Muscle of leg (tissue), 11 donors: Measurements from ENCODE around the gene PCNX1. TPM values are rescaled to one million over a fixed set of nuclear protein-coding genes. Genes with fewer than 3 reads are reported as not detected.

Source experiments
- DNase-seq: peaks from one replicate; pipeline ENCODE4 v3.0.0; 2013
- H3K27ac ChIP-seq: one replicate; pipeline ENCODE4 v1.5.1; 2013; ENCODE audit warnings: mild to moderate bottlenecking, low read length, control low read depth
- H3K27me3 ChIP-seq: one replicate; pipeline ENCODE4 v1.6.1; 2013; ENCODE audit warnings: low read length; ENCODE audit not compliant: control insufficient read depth, insufficient read depth
- H3K36me3 ChIP-seq: one replicate; pipeline ENCODE4 v1.6.1; 2013; ENCODE audit warnings: low read length; ENCODE audit not compliant: control insufficient read depth, insufficient read depth
- H3K4me1 ChIP-seq: one replicate; pipeline ENCODE4 v1.6.1; 2013; ENCODE audit warnings: low read length; ENCODE audit not compliant: control insufficient read depth, insufficient read depth
- H3K4me3 ChIP-seq: one replicate; pipeline ENCODE4 v1.5.1; 2013; ENCODE audit warnings: low read length, control low read depth
- H3K9me3 ChIP-seq: replicated peaks from 2 replicates; pipeline ENCODE4 v1.6.1; 2013; ENCODE audit warnings: low read depth, low read length; ENCODE audit not compliant: control insufficient read depth
- WGBS: methylation state at CpG from one replicate; pipeline ENCODE4 v1.1.5; 2013; ENCODE audit warnings: missing lambda C conversion rate; ENCODE audit not compliant: insufficient coverage; 5-methylcytosine and 5-hydroxymethylcytosine counted together
- polyA plus RNA-seq, 8 donors: library from polyadenylated mRNA; unstranded; fragments of 120-200 nt; gene quantifications; one replicate each; pipeline versions ENCODE4 v1.2.1 to v1.2.3, GENCODE V29; 2013; ENCODE audit warnings: inconsistent platforms in 1 of 8, low replicate concordance in 1 of 8; ENCODE audit not compliant: insufficient read length in 8 of 8, insufficient read depth in 1 of 8
- total RNA-seq: library from RNA; stranded (reverse); fragments of 120-200 nt; gene quantifications from one replicate; pipeline ENCODE4 v1.2.4, GENCODE V29; 2013

The PCNX1 gene
- total and polyA plus RNA-seq, 9 donors = 14.8 to 37.7 (median 22.4) TPM

DNA sequence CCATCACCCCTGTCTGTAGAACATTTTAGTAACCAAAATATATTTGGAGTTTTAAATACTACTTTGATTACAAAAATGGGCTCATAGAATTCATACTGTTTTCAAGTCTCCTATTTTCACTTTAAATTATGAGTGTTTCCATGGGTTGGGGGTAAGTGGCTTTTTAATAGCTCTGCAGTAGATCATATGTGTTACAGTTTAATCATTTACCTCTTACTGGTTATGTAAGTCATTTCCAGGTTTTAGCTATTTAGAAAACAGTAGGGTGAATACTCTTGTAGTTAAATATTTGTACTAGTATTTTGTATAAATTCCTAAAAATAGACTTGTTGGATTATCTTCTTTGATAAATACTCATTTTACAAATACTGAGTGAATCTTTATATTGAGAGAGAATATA lies 8.2 kb downstream of the PCNX1 start:
- Histone ChIP-seq H3K27ac (no peak overlapping the region), H3K4me3 (no peak overlapping the region), H3K36me3 (peaks cover 2% of the 10 kb centered on the region), H3K27me3 (no peaks in the 10 kb centered on the region), H3K4me1 (no peaks in the 10 kb centered on the region), H3K9me3 (no peaks in the 10 kb centered on the region)
- DNase-seq = no peak

DNA sequence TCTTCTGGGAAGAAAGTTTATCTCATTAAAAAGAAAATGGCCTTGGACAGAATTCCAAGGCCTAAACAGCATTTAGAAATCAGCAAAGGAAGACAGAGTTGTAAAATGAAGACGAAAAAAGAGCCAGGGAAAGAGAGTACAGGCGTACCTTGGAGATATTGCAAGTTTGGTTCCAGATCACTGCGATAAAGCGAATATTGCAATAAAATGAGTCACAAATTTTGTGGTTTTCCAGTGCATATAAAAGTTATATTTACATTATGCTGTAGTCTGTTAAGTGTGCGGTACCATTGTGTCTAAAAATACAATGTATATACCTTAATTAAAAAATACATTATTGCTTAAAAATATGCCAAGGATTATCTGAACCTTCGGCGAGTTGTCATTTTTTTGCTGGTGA lies 9.0 kb downstream of the PCNX1 start:
- H3K9me3 ChIP-seq = no peaks in the 10 kb centered on the region
- DNase-seq = no peak
- WGBS = 75% methylated on average over 1 of the region's 7 CpGs
- no peaks in the 10 kb centered on the region for H3K27me3 ChIP-seq
- no peaks in the 10 kb centered on the region for H3K4me1 ChIP-seq
- no peak overlapping the region for H3K4me3 ChIP-seq
- no peak overlapping the region for H3K27ac ChIP-seq
- H3K36me3 ChIP-seq = peaks cover 2% of the 10 kb centered on the region

DNA sequence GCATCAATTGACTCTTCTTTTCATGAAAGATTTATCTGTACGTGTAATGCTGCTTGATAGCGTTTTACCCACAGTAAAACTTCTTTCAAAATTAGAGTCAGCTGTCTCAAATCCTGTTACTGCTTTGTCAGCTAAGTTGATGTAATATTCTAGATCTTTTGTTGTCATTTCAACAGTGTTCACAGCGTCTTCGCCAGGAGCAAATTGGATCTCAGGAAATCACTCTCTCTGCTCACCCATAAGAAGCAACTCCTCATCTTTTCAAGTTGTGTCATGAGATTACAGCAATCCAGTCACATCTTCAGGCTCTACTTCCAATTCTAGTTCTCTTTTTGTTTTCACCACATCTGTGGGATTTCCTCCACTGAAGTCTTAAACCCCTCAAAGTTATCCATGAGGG lies 9.5 kb downstream of the PCNX1 start:
- peaks cover 2% of the 10 kb centered on the region for H3K36me3 ChIP-seq
- no peaks in the 10 kb centered on the region for H3K4me1 ChIP-seq
- no peaks in the 10 kb centered on the region for H3K9me3 ChIP-seq
- no peaks in the 10 kb centered on the region for H3K27me3 ChIP-seq
- DNase-seq = no peak
- H3K4me3 ChIP-seq = no peak overlapping the region
- 100% methylated on average over 2 of the region's 4 CpGs for WGBS
- no peak overlapping the region for H3K27ac ChIP-seq

DNA sequence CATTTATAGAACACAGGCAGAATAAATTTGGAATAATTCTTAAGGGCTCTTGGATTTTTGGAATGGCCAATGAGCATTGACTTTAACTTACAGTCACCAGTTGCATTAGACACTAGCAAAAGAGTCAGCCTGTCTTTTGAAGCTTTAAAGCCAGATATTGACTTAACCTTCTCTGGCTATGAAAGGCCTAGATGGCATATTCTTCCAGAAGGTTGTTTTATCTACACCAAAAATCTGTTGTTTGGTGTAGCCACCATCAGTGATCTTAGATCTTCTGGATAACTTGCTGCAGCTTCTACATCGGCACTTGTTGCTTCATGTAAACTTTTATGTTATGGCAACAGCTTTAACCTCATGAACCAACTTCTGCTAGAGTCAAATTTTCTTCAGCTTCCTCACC lies 10.4 kb downstream of the PCNX1 start:
- H3K27me3 ChIP-seq = no peaks in the 10 kb centered on the region
- no CpG with 5 or more reads among the region's 1 CpG for WGBS

DNA sequence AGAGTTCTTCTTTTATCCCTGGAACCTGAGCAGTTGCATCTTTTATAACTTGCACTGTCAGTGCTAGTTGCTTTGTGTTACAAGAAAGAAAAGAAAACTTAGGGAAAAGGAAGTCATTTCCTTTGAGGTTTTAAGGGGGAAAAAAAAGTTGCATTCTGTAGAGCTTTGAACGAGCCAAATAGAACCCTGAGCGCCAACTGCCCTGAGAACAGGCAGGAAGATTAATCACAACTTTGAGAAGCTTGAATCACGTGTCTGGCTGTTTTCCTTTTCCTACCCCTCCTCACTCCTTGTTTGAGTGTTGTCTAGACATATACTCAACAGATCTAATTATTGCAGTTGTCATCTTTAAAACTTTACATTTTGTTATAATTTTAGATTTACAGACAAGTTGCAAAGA lies 12.5 kb downstream of the PCNX1 start:
- Histone ChIP-seq H3K4me3 (no peak overlapping the region), H3K27ac (no peak overlapping the region), H3K9me3 (no peaks in the 10 kb centered on the region), H3K4me1 (no peaks in the 10 kb centered on the region), H3K36me3 (peaks cover 2% of the 10 kb centered on the region), H3K27me3 (no peaks in the 10 kb centered on the region)
- DNase-seq = peak; percentile 25
- 47% methylated on average over 2 of the region's 3 CpGs for WGBS

More for the DNA sequence above, 10.4 kb downstream of the PCNX1 start:
- H3K27ac ChIP-seq = no peak overlapping the region
- DNase-seq = no peak
- H3K9me3 ChIP-seq = no peaks in the 10 kb centered on the region
- H3K4me1 ChIP-seq = no peaks in the 10 kb centered on the region
- no peak overlapping the region for H3K4me3 ChIP-seq
- peaks cover 2% of the 10 kb centered on the region for H3K36me3 ChIP-seq

DNA sequence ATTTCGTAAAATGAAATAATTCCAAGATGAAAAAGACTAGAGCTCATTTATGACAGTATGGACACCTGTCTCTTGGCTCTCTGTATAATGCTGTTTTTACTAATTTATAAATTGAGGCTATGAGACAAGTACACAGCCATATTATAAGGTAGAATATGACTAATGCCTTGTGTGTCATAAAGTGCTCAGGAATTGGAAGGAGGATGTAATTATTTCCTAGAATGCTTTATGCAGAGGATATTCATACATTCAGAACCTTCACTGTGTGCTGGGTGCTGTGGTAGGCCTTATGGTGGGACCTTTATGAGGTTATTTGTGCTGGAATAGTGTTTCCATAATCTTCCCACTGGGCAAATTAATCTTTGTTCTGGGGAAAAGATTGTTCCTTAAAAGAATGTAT lies 13.3 kb downstream of the PCNX1 start:
- H3K36me3 ChIP-seq = peaks cover 2% of the 10 kb centered on the region
- WGBS = no CpG with 5 or more reads among the region's 1 CpG
- no peak for DNase-seq
- H3K4me3 ChIP-seq = no peak overlapping the region
- no peaks in the 10 kb centered on the region for H3K9me3 ChIP-seq
- no peaks in the 10 kb centered on the region for H3K27me3 ChIP-seq
- H3K4me1 ChIP-seq = no peaks in the 10 kb centered on the region
- H3K27ac ChIP-seq = no peak overlapping the region

DNA sequence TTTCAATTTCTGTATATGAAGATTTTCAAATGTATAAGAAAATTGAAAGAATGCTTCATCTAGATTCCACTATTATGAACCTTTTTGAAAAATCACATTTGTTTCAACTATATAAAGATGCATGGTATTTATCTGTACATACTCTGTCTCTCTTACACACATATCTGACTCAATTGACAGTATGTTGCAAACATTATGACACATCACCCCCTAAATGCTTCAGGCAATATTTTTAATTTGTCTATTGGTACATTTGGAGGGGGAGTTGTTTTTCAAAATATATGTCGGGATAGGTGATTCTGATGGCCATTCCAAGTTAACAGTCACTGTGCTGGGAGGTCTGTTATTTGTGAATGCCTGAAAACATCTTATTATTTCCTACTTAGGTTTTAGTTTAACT lies 14.4 kb downstream of the PCNX1 start:
- no peak for DNase-seq
- no peak overlapping the region for H3K4me3 ChIP-seq
- H3K4me1 ChIP-seq = no peaks in the 10 kb centered on the region
- no CpG with 5 or more reads among the region's 1 CpG for WGBS
- no peaks in the 10 kb centered on the region for H3K9me3 ChIP-seq
- H3K27ac ChIP-seq = no peak overlapping the region
- no peaks in the 10 kb centered on the region for H3K27me3 ChIP-seq
- peaks cover 2% of the 10 kb centered on the region for H3K36me3 ChIP-seq

DNA sequence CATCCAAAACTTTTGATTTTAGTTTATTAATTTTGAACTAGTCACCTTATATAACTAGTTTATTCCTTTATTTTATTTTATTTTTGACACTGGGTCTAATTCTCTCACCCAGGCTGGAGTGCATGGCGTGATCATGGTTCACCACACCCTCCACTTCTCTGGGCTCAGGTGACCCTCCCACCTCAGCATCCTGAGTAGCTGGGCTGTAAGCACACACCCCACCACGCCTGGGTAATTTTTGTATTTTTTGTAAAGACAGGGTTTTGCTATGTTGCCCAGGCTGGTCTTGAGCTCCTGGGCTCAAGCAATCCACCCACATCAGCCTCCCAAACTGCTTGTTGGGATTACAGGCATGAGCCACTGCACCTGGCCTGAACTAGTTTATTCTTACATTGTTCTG lies 17.3 kb downstream of the PCNX1 start:
- no peaks in the 10 kb centered on the region for H3K9me3 ChIP-seq
- H3K27ac ChIP-seq = no peak overlapping the region
- H3K27me3 ChIP-seq = no peaks in the 10 kb centered on the region
- DNase-seq = no peak
- H3K4me3 ChIP-seq = no peak overlapping the region
- no peaks in the 10 kb centered on the region for H3K4me1 ChIP-seq
- WGBS = no CpG with 5 or more reads among the region's 2 CpGs
- H3K36me3 ChIP-seq = no peaks in the 10 kb centered on the region

DNA sequence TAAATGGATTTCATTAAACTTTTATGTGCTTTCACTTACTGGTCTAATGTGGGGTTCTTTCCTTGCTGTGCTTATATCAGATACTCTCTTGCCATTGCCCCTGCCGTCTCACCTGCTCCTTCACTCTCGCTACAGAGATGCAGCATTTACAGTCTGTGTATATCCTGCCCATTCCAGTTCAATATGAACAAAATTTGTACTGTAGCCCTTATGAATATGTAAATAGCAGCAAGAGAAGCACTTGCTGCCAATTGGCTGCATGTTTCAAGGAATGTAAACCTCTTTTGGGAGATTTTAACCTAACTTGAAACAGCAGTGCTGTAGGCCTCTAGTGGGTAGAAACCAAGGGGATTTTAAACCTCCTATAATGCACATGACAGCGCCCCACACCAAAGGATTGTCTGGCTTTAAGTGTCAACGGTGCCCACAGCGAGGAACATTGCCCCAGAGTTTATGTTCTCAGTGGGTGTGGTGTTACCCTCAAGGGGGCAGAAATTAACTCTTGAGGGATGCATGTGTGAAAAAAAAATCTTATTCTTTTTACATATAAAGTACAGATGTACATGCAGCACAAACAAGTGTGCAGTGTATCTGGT lies 19.1 kb downstream of the PCNX1 start:
- H3K4me3 ChIP-seq = no peak overlapping the region
- H3K36me3 ChIP-seq = no peaks in the 10 kb centered on the region
- no peak overlapping the region for H3K27ac ChIP-seq
- WGBS = no CpG with 5 or more reads among the region's 5 CpGs
- no peaks in the 10 kb centered on the region for H3K27me3 ChIP-seq
- no peaks in the 10 kb centered on the region for H3K4me1 ChIP-seq
- no peaks in the 10 kb centered on the region for H3K9me3 ChIP-seq
- DNase-seq = peak; percentile 32

DNA sequence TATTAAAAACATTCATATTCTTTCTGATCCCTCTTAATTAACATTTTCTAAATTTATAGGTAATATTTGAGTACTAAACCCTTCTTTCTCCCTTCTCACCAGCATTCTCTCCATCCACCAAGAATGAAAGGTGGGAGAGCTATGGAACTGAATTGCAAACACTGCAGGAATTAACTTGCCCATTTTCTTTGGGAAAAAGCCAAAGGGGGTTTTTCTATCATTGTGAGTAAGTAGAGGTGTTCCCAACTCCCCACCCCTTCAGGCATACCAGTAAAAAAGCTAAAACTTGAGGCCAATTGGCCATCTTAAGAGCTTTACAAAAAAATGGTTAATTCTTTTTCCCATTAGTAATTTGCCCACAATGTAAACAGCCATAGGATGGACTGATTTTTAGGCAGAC lies 23.7 kb downstream of the PCNX1 start:
- no peak for DNase-seq
- no peaks in the 10 kb centered on the region for H3K9me3 ChIP-seq
- no peaks in the 10 kb centered on the region for H3K36me3 ChIP-seq
- H3K4me3 ChIP-seq = no peak overlapping the region
- no peaks in the 10 kb centered on the region for H3K27me3 ChIP-seq
- no peak overlapping the region for H3K27ac ChIP-seq
- H3K4me1 ChIP-seq = no peaks in the 10 kb centered on the region

DNA sequence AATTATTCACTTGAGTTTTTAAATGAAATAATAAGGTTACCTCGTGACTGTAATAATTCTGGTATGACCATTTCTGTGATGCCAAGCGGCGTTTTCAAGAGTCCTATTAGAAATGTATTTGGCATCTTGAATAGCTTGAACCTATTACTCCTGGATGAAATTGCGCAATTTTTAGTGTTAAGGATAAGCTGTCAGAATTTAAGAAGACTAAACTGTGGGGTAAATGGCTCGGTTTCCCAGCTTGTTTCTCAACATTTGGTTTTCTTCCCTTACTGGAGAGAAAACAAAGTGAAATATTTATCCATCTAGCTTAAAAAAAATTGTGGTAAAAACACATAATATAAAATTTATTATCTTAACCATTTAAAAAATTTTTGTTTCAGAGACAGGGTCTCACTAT lies 26.8 kb downstream of the PCNX1 start:
- Histone ChIP-seq H3K27ac (no peak overlapping the region), H3K4me3 (no peak overlapping the region), H3K9me3 (peaks cover 2% of the 10 kb centered on the region), H3K36me3 (no peaks in the 10 kb centered on the region), H3K4me1 (no peaks in the 10 kb centered on the region), H3K27me3 (no peaks in the 10 kb centered on the region)
- no CpG with 5 or more reads among the region's 5 CpGs for WGBS
- no peak for DNase-seq
